Naive thymus-derived CD4-positive, alpha-beta T cell (primary cell): ENCODE results near the gene TM4SF18. TPM values are rescaled to one million over a fixed set of nuclear protein-coding genes. Genes with fewer than 3 reads are reported as not detected.
A peak's percentile ranks its signal among the peaks of the same experiment; 100 is the strongest.

Source experiments
- ATAC-seq: fragments of 150-1000 bp; cut with Tn5 transposase; 2 replicates; pipeline ENCODE4 v1.10.0; 2021; ENCODE audit warnings: mild to moderate bottlenecking, moderate library complexity
- CTCF ChIA-PET: fragments of 350-600 bp; sonication (Branson Sonifier 250); formaldehyde crosslinking; loops from one replicate; lab custom pipeline; 2021; ENCODE audit warnings: antibody characterized with exemption; lab: Charles Lee
- POLR2A ChIA-PET: fragments of 350-600 bp; sonication (Branson Sonifier 250); formaldehyde crosslinking; loops from one replicate; lab custom pipeline; 2021; ENCODE audit warnings: antibody characterized with exemption, inconsistent platforms; lab: Charles Lee
- DNase-seq, 9 donors: peaks; one replicate each; pipeline versions ENCODE4 v3.0.0 to v3.0.0-alpha.2; 2020 to 2022; ENCODE audit warnings: mixed read lengths in 1 of 9
- H3K27ac ChIP-seq: one replicate; pipeline ENCODE4 v1.7.0; 2013; ENCODE audit warnings: mild to moderate bottlenecking, low read depth, low read length, moderate library complexity
- H3K27me3 ChIP-seq, 2 donors: one replicate each; pipeline ENCODE4 v1.7.0; 2013; ENCODE audit warnings: low read length in 2 of 2, mild to moderate bottlenecking in 2 of 2, moderate library complexity in 2 of 2; ENCODE audit not compliant: control insufficient read depth in 2 of 2, insufficient read depth in 2 of 2
- H3K36me3 ChIP-seq, 3 experiments: 1 replicate in 2 of 3; 2 replicates in 1 of 3; pipeline ENCODE4 v1.7.0; 2013; ENCODE audit warnings: low read length in 3 of 3, mild to moderate bottlenecking in 3 of 3, moderate library complexity in 1 of 3; ENCODE audit not compliant: insufficient read depth in 3 of 3, control insufficient read depth in 2 of 3
- H3K4me1 ChIP-seq, 2 donors: one replicate each; pipeline ENCODE4 v1.7.0; 2013; ENCODE audit warnings: low read length in 2 of 2, mild to moderate bottlenecking in 2 of 2, moderate library complexity in 1 of 2; ENCODE audit not compliant: control insufficient read depth in 2 of 2, insufficient read depth in 2 of 2
- H3K4me3 ChIP-seq: 2 replicates; pipeline ENCODE4 v1.7.0; 2013; ENCODE audit warnings: mild to moderate bottlenecking, low read length
- H3K9me3 ChIP-seq, 3 experiments: 1 replicate in 2 of 3; 2 replicates in 1 of 3; pipeline ENCODE4 v1.7.0; 2013; ENCODE audit warnings: low read length in 3 of 3; ENCODE audit not compliant: control insufficient read depth in 2 of 3
- H3K27ac Mint-ChIP-seq, 9 donors: one replicate each; pipeline ENCODE4 v1.8.0; 2020 to 2022; ENCODE audit warnings: mixed read lengths in 9 of 9, mild to moderate bottlenecking in 8 of 9, moderate library complexity in 5 of 9, inconsistent platforms in 2 of 9
- H3K27me3 Mint-ChIP-seq, 5 donors: one replicate each; pipeline ENCODE4 v1.8.0; 2021 to 2022; ENCODE audit warnings: mixed read lengths in 5 of 5, mild to moderate bottlenecking in 1 of 5
- H3K36me3 Mint-ChIP-seq, 5 donors: one replicate each; pipeline ENCODE4 v1.8.0; 2020 to 2022; ENCODE audit warnings: mixed read lengths in 5 of 5, mild to moderate bottlenecking in 3 of 5, inconsistent platforms in 1 of 5
- H3K4me1 Mint-ChIP-seq, 7 donors: one replicate each; pipeline ENCODE4 v1.8.0; 2020 to 2022; ENCODE audit warnings: mixed read lengths in 7 of 7, mild to moderate bottlenecking in 3 of 7, inconsistent platforms in 1 of 7
- H3K4me3 Mint-ChIP-seq, 10 donors: one replicate each; pipeline ENCODE4 v1.8.0; 2020 to 2022; ENCODE audit warnings: mild to moderate bottlenecking in 10 of 10, mixed read lengths in 10 of 10, moderate library complexity in 6 of 10, inconsistent platforms in 2 of 10
- H3K9me3 Mint-ChIP-seq, 11 donors: one replicate each; pipeline ENCODE4 v1.8.0; 2020 to 2022; ENCODE audit warnings: mixed read lengths in 11 of 11, mild to moderate bottlenecking in 4 of 11, inconsistent platforms in 1 of 11, moderate library complexity in 1 of 11
- intact Hi-C, 2 donors: fragments of 100-400 bp; cut with micrococcal nuclease; formaldehyde crosslinking; loops; one replicate each; pipeline ENCODE4 v1.15.1; 2023
- polyA plus RNA-seq, 2 donors: library from polyadenylated mRNA; unstranded; fragments of 300-500 nt; fragmentation: Illumina TruSeq; gene quantifications; one replicate each; pipeline ENCODE4 v1.2.3, GENCODE V29; 2021
- total RNA-seq, 6 experiments: library from RNA in 5 of 6; stranded (reverse) in 5 of 6; gene quantifications; 1 replicate in 5 of 6; 2 replicates in 1 of 6; pipeline ENCODE4 v1.2.3 and lab custom pipeline; 2021 to 2026

Gene TM4SF18
- total and polyA plus RNA-seq, 7 experiments from 2014 or later: not detected

GRCh38 chr3:149373235-149374125 lies 40.0 kb upstream of the TM4SF18 start:
- POLR2A ChIA-PET: no interaction called here

GRCh38 chr3:149371723-149372114 lies 38.3 kb upstream of the TM4SF18 start:
- intact Hi-C loops: no loop called here
- peaks cover 7 to 26% (median 17%) of the 10 kb centered on the region in 5 donors for H3K27me3 Mint-ChIP-seq
- Histone ChIP-seq H3K4me3 (no peak overlapping the region), H3K36me3 (no peaks in the 10 kb centered on the region), H3K9me3 (no peaks in the 10 kb centered on the region), H3K4me1 (no peaks in the 10 kb centered on the region), H3K27me3 (no peaks in the 10 kb centered on the region), H3K27ac (no peak overlapping the region)
- H3K9me3 Mint-ChIP-seq: no peaks in the 10 kb centered on the region
- peaks cover 0 to 2% (median 0%) of the 10 kb centered on the region in 7 donors for H3K4me1 Mint-ChIP-seq
- ATAC-seq: no peak
- POLR2A ChIA-PET: no interaction called here
- no peak overlapping the region for H3K4me3 Mint-ChIP-seq
- no peak overlapping the region for H3K27ac Mint-ChIP-seq
- CTCF ChIA-PET: no interaction called here
- no peak for DNase-seq
- H3K36me3 Mint-ChIP-seq: no peaks in the 10 kb centered on the region

More at GRCh38 chr3:149373235-149374125, 40.0 kb upstream of the TM4SF18 start:
- no peaks in the 10 kb centered on the region for H3K27me3 ChIP-seq
- Mint-ChIP-seq H3K4me1 (peaks cover 0 to 2% (median 0%) of the 10 kb centered on the region in 7 donors), H3K9me3 (peaks cover 0 to under 1% (median 0%) of the 10 kb centered on the region in 11 donors), H3K27me3 (peaks cover 14 to 29% (median 23%) of the 10 kb centered on the region in 5 donors), H3K4me3 (no peak overlapping the region), H3K27ac (no peak overlapping the region), H3K36me3 (no peaks in the 10 kb centered on the region)
- ATAC-seq (no peak), DNase-seq (no peak)
- H3K36me3 ChIP-seq: no peaks in the 10 kb centered on the region
- no peaks in the 10 kb centered on the region for H3K9me3 ChIP-seq
- H3K4me1 ChIP-seq: no peaks in the 10 kb centered on the region
- H3K27ac ChIP-seq: no peak overlapping the region
- H3K4me3 ChIP-seq: no peak overlapping the region
- CTCF ChIA-PET: no interaction called here
- intact Hi-C loops: no loop called here

GRCh38 chr3:149371001-149371722 lies 37.7 kb upstream of the TM4SF18 start:
- DNase-seq: no peak
- Mint-ChIP-seq H3K4me1 (peaks cover 0 to 2% (median 0%) of the 10 kb centered on the region in 7 donors), H3K27ac (no peak overlapping the region), H3K4me3 (no peak overlapping the region), H3K36me3 (no peaks in the 10 kb centered on the region), H3K27me3 (peaks cover 7 to 26% (median 15%) of the 10 kb centered on the region in 5 donors), H3K9me3 (no peaks in the 10 kb centered on the region)
- intact Hi-C loops: no loop called here
- peak; percentile 49 for ATAC-seq
- H3K4me1 ChIP-seq: no peaks in the 10 kb centered on the region
- H3K36me3 ChIP-seq: no peaks in the 10 kb centered on the region
- no peak overlapping the region for H3K4me3 ChIP-seq
- ChIA-PET CTCF (no interaction called here), POLR2A (no interaction called here)
- no peaks in the 10 kb centered on the region for H3K27me3 ChIP-seq
- H3K9me3 ChIP-seq: no peaks in the 10 kb centered on the region
- no peak overlapping the region for H3K27ac ChIP-seq

- Mint-ChIP-seq H3K4me1 (peaks cover 0 to 2% (median 0%) of the 10 kb centered on the region in 7 donors), H3K27ac (no peak overlapping the region), H3K36me3 (no peaks in the 10 kb centered on the region), H3K27me3 (peaks cover 11 to 26% (median 15%) of the 10 kb centered on the region in 5 donors), H3K9me3 (peaks cover 0 to under 1% (median 0%) of the 10 kb centered on the region in 11 donors), H3K4me3 (no peak overlapping the region)
- no peak for ATAC-seq
- Histone ChIP-seq H3K27ac (no peak overlapping the region), H3K4me3 (no peak overlapping the region), H3K36me3 (no peaks in the 10 kb centered on the region), H3K4me1 (no peaks in the 10 kb centered on the region), H3K27me3 (no peaks in the 10 kb centered on the region), H3K9me3 (no peaks in the 10 kb centered on the region)
- intact Hi-C loops: no loop called here
- no peak for DNase-seq
- ChIA-PET CTCF (no interaction called here), POLR2A (no interaction called here)
Observed at GRCh38 chr3:149369991-149370866, 36.8 kb upstream of the TM4SF18 start.

GRCh38 chr3:149368674-149369497 lies 35.5 kb upstream of the TM4SF18 start:
- Histone ChIP-seq H3K9me3 (no peaks in the 10 kb centered on the region), H3K4me3 (no peak overlapping the region), H3K36me3 (no peaks in the 10 kb centered on the region), H3K27me3 (no peaks in the 10 kb centered on the region), H3K4me1 (no peaks in the 10 kb centered on the region), H3K27ac (no peak overlapping the region)
- H3K27ac Mint-ChIP-seq: no peak overlapping the region
- ATAC-seq (no peak), DNase-seq (no peak)
- H3K9me3 Mint-ChIP-seq: peaks cover 0 to 1% (median 0%) of the 10 kb centered on the region in 11 donors
- ChIA-PET POLR2A (no interaction called here), CTCF (no interaction called here)
- no peak overlapping the region for H3K4me3 Mint-ChIP-seq
- no peaks in the 10 kb centered on the region for H3K36me3 Mint-ChIP-seq
- intact Hi-C loops: no loop called here
- peaks cover 0 to 2% (median 0%) of the 10 kb centered on the region in 7 donors for H3K4me1 Mint-ChIP-seq
- H3K27me3 Mint-ChIP-seq: peaks cover 13 to 23% (median 15%) of the 10 kb centered on the region in 5 donors
